CD4-positive, alpha-beta T cell (primary cell): ENCODE data around the gene WDR27. TPM values are rescaled to one million over a fixed set of nuclear protein-coding genes. Genes with fewer than 3 reads are reported as not detected.

ENCODE experiments used
- ATAC-seq: fragments of 200-7000 bp; cut with Tn5 transposase; one replicate; pipeline ENCODE4 v1.10.0; 2022; ENCODE audit warnings: mild to moderate bottlenecking; ENCODE audit not compliant: poor library complexity
- CTCF ChIA-PET: fragments of 350-600 bp; sonication (Branson Sonifier 250); formaldehyde crosslinking; loops from one replicate; lab custom pipeline; 2021; ENCODE audit warnings: antibody characterized with exemption, inconsistent platforms; lab: Charles Lee
- POLR2A ChIA-PET: fragments of 350-600 bp; sonication (Branson Sonifier 250); formaldehyde crosslinking; loops from one replicate; lab custom pipeline; 2021; ENCODE audit warnings: antibody characterized with exemption, inconsistent platforms; lab: Charles Lee
- DNase-seq, 14 experiments: peaks; one replicate each; pipeline ENCODE4 v3.0.0-alpha.2; 2013 to 2020; ENCODE audit warnings: mixed read lengths in 2 of 14
- H3K27ac ChIP-seq, 2 donors: one replicate each; pipeline versions ENCODE4 v1.5.1 to v1.7.0; 2013; ENCODE audit warnings: low read length in 2 of 2, low read depth in 1 of 2, mild to moderate bottlenecking in 1 of 2
- H3K27me3 ChIP-seq, 2 experiments: 1 replicate in 1 of 2; 2 replicates in 1 of 2; pipeline versions ENCODE4 v1.6.1 to v1.7.0; 2013; ENCODE audit warnings: low read length in 2 of 2, control low read depth in 1 of 2, mild to moderate bottlenecking in 1 of 2, moderate library complexity in 1 of 2; ENCODE audit not compliant: insufficient read depth in 2 of 2, control insufficient read depth in 1 of 2
- H3K36me3 ChIP-seq: one replicate; pipeline ENCODE4 v1.6.1; 2013; ENCODE audit warnings: low read length, control low read depth; ENCODE audit not compliant: insufficient read depth
- H3K4me1 ChIP-seq: one replicate; pipeline ENCODE4 v1.6.1; 2013; ENCODE audit warnings: low read length, control low read depth; ENCODE audit not compliant: insufficient read depth
- H3K4me3 ChIP-seq: one replicate; pipeline ENCODE4 v1.5.1; 2013; ENCODE audit warnings: mild to moderate bottlenecking, low read length, moderate library complexity
- H3K9me3 ChIP-seq, 2 experiments: 1 replicate in 1 of 2; 2 replicates in 1 of 2; pipeline versions ENCODE4 v1.6.1 to v1.7.0; 2013; ENCODE audit warnings: low read length in 2 of 2, mild to moderate bottlenecking in 2 of 2, control low read depth in 1 of 2, moderate library complexity in 1 of 2; ENCODE audit not compliant: control insufficient read depth in 1 of 2, insufficient read depth in 1 of 2
- H3K27ac Mint-ChIP-seq: one replicate; pipeline ENCODE4 v1.8.0; 2020; ENCODE audit warnings: mixed read lengths
- H3K27me3 Mint-ChIP-seq: one replicate; pipeline ENCODE4 v1.8.0; 2021; ENCODE audit warnings: mixed read lengths
- H3K36me3 Mint-ChIP-seq: one replicate; pipeline ENCODE4 v1.8.0; 2021; ENCODE audit warnings: low read depth, mixed read lengths
- H3K4me1 Mint-ChIP-seq: one replicate; pipeline ENCODE4 v1.8.0; 2021; ENCODE audit warnings: low read depth, mixed read lengths
- H3K4me3 Mint-ChIP-seq: one replicate; pipeline ENCODE4 v1.8.0; 2020; ENCODE audit warnings: mild to moderate bottlenecking, mixed read lengths
- H3K9me3 Mint-ChIP-seq: one replicate; pipeline ENCODE4 v1.8.0; 2020; ENCODE audit warnings: mixed read lengths
- CTCF ChIP-seq: fragments of 200-600 bp; IDR thresholded peaks from one replicate; pipeline ENCODE4 v1.8.0; 2022; ENCODE audit warnings: antibody characterized with exemption, mild to moderate bottlenecking
- intact Hi-C, 2 experiments: fragments of 100-400 bp; cut with DNase I in 1 of 2; cut with micrococcal nuclease in 1 of 2; formaldehyde crosslinking; loops; one replicate each; pipeline versions ENCODE4 v1.15.1 to v1.9.0; 2023 to 2025; cut with DNase I, micrococcal nuclease
- total RNA-seq, 174 experiments: library from RNA in 2 of 174; stranded (reverse) in 2 of 174; gene quantifications; one replicate each; pipeline ENCODE4 v1.2.3 and lab custom pipeline; 2021 to 2026

Gene WDR27
- total RNA-seq, 2 experiments from 2014 or later: 22.0 to 23.5 TPM

- Histone ChIP-seq H3K36me3 (no peaks in the 10 kb centered on the region), H3K4me3 (no peak overlapping the region), H3K27me3 (no peaks in the 10 kb centered on the region), H3K27ac (no peak overlapping the region), H3K4me1 (peaks cover 15% of the 10 kb centered on the region), H3K9me3 (no peaks in the 10 kb centered on the region)
- H3K4me3 Mint-ChIP-seq: no peak overlapping the region
- no peaks in the 10 kb centered on the region for H3K27me3 Mint-ChIP-seq
- ChIA-PET CTCF (interaction anchor here (0.7 kb wide), 1 partner anchor 25 kb away, joined by 3 read pairs; no protein-coding TSS in a partner anchor), POLR2A (interaction anchor here (0.7 to 13.2 kb wide), 14 partner anchors 11 to 860 kb away, joined by 3 to 230 read pairs (median 6); partner anchors contain the start of genes C6orf120, DYNLT2, ERMARD and PDCD2)
- intact Hi-C loops: loop anchor here (1.0 to 10.0 kb wide), 4 partner anchors 21 to 831 kb away; partner anchors contain the start of genes C6orf120 (in 2 of the 2), DYNLT2 (in 2 of the 2), ERMARD (in 2 of the 2) and WDR27 (in 2 of the 2)
- H3K9me3 Mint-ChIP-seq: no peaks in the 10 kb centered on the region
- TF ChIP-seq CTCF: no peak
- H3K36me3 Mint-ChIP-seq: peaks cover 34% of the 10 kb centered on the region
- peak; percentile 33 for ATAC-seq
- no peak overlapping the region for H3K27ac Mint-ChIP-seq
- DNase-seq: peak in 13 of 14 experiments; percentile 11 to 83 (median 41)
- peaks cover 54% of the 10 kb centered on the region for H3K4me1 Mint-ChIP-seq
These were observed 22.2 kb upstream of the WDR27 start for GRCh38 chr6:169723991-169724493.

DNA sequence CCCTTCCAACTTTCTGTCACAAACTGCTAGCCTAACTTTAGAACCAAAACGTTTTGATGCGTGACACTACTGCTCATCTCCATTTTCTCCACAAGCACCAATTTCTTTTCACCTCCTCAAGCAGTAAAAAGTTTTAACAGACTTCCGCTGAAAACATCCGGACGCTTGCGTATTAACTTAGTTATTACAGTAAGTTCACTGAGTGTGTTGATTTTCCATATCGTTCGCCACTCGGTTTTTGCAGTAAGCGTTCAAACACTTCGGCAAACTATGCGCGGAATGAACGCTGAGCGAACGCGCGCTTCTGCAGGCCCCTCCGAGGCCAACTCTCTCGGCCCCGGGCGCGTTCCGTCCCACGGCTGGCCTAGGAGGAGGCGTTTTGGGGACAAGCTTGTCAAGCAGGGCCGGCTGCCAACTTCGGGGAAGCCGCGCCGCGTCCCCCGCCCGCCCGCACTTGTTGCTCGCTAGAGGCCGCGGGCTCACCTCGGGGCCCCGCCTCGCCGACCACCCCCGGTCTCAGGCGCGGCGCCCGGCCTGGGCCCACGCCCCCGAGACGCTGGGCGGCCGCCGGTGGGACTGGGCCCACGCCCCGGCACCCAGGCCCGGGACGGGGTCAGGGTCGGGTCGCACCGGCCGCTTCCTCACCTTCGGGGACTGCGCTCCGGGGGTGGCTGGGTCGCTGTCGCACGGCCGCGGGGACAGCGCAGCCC lies 21.5 kb upstream of the WDR27 start:
- Histone ChIP-seq H3K9me3 (no peaks in the 10 kb centered on the region), H3K27ac (peak overlapping the region; percentile 66 to 81), H3K27me3 (no peaks in the 10 kb centered on the region), H3K4me3 (peak overlapping the region; percentile 79), H3K36me3 (peaks cover 1% of the 10 kb centered on the region), H3K4me1 (peaks cover 17% of the 10 kb centered on the region)
- Mint-ChIP-seq H3K4me1 (peaks cover 58% of the 10 kb centered on the region), H3K27ac (peak overlapping the region; percentile 94), H3K9me3 (no peaks in the 10 kb centered on the region), H3K36me3 (peaks cover 37% of the 10 kb centered on the region), H3K27me3 (no peaks in the 10 kb centered on the region), H3K4me3 (peak overlapping the region; percentile 90)
- DNase-seq: peak; percentile 47 to 85 (median 64)
- peak; percentile 38 for ATAC-seq
- intact Hi-C loops: loop anchor here (1.0 to 10.0 kb wide), 4 partner anchors 21 to 831 kb away; partner anchors contain the start of genes C6orf120 (in 2 of the 2), WDR27 (in 2 of the 2), DYNLT2 (in 1 of the 2) and ERMARD (in 1 of the 2)
- TF ChIP-seq CTCF: no peak
- ChIA-PET CTCF (interaction anchor here (1.5 to 4.2 kb wide), 3 partner anchors 14 to 28 kb away, joined by 5 to 29 read pairs (median 5); partner anchors contain the start of genes C6orf120, DYNLT2, ERMARD and WDR27), POLR2A (interaction anchor here (0.9 to 13.2 kb wide), 12 partner anchors 9 to 861 kb away, joined by 3 to 230 read pairs (median 5); partner anchors contain the start of genes C6orf120, DYNLT2, ERMARD and PDCD2)
